NCI-H1930 (cell line): ENCODE measurements around the gene SHCBP1.
A peak's percentile ranks its signal among the peaks of the same experiment; 100 is the strongest.
"Not testable (repeated sequence)": the region's sequence is repeated elsewhere in the genome, so short reads cannot be mapped to it uniquely, and the experiment has no call there.

Source experiments
- DNase-seq, 2 experiments: peaks; one replicate each; lab custom pipeline; 2025; lab: John Stamatoyannopoulos, UW

Gene SHCBP1, protein sequence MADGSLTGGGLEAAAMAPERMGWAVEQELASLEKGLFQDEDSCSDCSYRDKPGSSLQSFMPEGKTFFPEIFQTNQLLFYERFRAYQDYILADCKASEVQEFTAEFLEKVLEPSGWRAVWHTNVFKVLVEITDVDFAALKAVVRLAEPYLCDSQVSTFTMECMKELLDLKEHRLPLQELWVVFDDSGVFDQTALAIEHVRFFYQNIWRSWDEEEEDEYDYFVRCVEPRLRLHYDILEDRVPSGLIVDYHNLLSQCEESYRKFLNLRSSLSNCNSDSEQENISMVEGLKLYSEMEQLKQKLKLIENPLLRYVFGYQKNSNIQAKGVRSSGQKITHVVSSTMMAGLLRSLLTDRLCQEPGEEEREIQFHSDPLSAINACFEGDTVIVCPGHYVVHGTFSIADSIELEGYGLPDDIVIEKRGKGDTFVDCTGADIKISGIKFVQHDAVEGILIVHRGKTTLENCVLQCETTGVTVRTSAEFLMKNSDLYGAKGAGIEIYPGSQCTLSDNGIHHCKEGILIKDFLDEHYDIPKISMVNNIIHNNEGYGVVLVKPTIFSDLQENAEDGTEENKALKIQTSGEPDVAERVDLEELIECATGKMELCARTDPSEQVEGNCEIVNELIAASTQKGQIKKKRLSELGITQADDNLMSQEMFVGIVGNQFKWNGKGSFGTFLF

DNA sequence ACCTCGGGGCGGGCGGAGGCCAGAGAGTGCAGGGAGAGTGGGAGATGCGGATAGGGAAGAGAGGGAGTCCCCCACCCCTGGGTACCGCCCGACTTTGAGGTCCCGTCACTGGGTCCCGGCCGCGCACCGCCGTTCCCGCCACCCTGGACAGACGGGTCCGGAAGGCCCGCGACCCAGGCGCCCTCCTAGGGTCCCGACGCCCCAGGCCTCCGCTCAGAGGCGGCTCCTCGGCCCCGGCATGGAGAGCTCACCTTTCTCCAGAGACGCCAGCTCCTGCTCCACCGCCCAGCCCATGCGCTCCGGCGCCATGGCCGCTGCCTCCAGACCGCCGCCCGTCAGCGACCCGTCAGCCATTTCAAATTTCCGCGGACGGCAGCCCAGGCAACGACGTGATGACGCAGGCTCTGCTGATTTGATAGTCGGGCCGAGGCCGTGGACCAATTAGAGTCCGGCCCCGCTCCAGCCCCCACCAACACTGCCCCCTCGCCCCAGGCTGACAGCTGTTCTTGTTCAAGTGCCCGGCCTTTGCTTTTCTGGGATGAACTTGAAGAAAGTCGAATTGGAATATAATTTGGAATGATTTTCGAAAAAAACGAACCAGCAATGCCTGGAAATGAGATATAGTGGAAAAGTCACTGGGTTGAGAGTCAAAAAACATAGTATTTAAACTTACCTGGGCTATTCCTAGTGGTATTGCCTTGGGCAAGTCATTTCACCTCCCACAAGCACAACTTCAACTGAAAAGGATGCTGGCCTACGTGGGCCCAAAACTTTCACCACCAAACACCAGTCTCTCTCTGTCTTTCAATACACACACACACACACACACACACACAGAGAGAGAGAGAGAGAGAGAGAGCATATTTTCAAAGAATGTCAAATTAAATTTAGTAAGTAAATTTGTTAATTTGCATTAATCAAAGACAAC is at the start of gene SHCBP1:
SHCBP1 (minus strand) TSS at position 374 of the 928 bp plus-strand sequence; CDS start at position 354, 20 bp downstream.
- DNase-seq = peak; percentile 49 to 65

DNA sequence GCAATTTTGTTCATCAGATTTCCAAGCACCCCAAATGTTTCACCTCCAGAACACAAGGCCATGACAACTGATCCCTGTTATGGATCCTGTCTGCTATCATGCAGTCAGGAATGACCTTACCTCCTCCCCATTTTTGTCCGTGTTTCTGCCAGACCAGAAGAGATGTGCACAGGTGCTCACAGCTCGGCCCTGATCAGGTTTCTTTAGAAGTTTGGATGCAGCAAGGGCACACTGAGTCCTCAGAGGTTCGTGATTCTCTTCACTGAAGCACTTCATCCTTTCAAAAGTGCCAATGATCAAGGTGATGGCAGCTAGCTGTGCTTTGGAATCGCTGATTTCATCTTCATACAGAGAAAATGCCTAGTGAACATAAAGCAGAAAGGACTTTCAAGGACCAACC is 40.9 kb upstream of the SHCBP1 start:
- no peak for DNase-seq

DNA sequence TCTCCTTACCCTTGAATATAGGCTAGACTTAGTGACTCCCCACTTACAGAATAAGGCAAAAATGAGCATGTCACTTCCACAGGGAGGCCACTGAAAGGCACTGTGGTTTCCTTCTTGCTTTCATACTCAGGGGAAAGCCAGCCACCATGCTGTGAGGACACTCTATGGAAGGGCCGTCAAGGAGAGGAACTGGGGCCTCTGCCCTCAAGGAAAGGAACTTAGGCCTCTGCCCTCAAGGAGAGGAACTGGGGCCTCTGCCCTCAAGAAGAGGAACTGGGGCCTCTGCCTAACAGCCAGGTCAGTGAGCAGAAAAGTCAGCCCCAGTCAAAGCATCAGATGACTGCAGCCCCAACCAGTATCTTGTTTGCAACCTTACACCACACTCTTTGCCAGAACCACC is 37.7 kb upstream of the SHCBP1 start:
- no peak for DNase-seq

DNA sequence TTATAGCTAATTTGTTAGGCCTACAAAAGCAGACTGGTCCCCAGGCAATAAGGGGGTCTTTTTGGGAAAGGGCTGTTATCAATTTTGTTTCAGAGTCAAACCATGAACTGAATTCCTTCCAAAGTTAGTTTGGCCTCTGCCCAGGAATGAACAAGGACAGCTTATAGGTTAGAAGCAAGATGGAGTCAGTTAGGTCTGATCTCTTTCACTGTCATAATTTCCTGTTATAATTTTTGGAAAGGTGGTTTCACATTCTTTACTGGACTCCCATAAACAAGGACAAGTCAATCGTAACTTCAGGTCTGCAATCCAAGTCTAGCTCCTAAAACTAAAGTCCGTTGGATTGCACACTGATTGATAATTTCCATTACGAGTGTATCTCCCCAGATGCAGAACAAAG is 30.1 kb upstream of the SHCBP1 start:
- no peak for DNase-seq

DNA sequence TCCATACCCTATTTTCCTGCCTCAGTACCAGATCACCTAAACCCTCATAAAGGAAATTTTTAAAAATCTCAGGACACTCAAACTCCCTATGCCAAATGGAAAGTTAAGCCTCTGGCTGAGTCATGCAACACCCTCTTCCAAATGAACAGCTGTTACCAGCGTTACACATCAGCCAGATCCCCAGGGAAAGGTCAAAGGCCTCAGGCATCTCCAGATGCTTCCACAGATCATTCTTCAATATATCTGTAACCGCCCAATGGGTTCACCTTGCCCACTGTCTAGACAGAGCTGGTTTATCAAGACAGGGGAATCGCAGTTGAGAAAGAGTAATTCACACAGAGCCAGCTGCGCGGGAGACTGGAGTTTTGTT is 29.1 kb upstream of the SHCBP1 start:
- DNase-seq = no peak

DNA sequence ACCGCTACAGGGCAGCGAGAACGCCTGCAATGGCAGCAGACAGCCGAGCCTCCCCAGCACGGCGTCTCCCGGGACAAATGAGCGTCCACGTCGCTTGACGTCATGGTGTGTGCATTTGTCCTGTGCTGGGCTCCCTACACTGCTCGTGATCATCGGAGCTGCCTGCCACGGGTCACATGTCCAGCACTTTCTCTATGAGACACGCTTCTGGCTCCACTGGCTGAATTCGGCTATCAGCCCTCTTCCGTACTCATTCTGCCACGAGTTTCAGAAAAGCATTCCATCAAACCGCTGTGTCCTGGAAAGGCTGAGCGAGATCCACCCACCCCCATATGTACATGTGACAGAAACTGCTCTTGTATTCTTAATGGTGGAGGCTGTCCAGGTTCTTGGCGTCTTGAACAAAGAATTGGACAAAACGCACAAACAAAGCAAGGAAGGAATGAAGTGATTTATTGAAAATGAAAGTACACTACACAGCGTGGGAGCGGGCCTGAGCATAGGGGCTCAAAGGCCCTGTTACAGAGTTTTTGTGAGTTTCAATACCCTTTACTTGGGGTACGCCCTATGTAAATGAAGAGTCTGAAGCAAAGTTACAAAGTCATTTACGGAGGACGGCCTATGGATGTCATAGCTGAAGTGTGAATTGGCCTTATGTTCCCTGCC is 28.5 kb upstream of the SHCBP1 start:
- no peak for DNase-seq

DNA sequence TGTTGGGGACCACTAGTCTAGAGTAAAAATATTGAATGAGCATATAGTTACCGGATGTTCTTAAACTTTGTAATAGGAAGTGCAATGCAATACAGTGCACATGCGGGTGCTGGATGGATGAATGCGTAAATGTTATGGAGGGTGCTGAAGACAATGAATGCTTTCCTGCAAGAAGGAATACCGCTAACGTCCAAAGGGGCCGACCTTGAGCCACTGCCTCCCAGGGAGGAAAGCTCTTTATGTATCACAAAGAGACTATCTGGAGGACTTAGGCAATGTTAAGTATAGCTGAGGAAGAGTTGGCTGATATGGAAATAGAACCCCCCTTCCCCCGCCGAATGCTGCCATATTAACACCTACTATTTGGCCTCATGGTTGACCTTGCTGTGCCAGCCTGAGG is 27.5 kb upstream of the SHCBP1 start:
- no peak for DNase-seq

DNA sequence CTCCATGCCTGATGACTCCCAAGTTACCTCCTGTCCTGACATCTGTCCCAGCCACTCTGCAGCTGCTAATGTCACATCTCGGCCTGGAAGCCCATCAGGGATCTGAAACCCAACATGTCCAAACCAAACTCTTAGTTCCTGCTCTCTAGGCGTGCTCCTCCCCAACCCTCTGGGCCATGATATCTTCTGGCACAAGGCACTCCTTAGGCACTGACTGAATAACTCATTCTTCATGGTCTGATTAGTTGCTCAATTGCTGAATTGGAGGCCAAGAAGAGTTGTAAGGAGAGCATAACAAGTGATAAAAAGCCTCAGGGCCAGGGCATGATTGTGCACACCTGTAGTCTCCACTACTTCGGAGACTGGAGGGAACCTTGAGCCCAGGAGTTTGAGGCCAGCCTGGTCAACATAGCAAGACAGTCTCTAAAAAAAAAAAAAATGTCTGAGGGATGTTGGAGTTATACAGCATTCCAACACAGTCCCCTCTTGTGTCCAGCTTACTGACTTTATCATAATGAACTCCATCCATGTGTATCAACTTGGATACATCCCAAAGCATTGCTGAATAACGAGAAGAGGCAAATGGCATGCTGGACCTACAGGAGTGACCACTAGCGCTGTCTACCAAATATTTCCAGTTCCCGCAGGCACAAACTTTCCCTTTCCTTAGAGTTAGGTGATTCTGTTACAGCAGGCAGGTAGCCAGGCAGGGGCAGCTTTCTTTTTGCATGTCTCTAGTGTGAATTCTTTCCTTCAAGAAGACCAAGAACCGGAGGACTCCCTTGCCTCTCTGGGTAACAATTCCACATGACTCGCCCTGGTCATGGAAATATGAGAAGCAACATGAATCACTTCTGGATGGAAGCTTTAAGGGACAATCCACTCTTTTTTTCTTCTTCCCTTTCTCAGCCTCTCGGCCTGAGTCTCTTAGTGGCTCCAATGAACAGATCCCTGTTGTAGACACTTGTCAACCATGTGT is 18.1 kb upstream of the SHCBP1 start:
- DNase-seq = no peak

DNA sequence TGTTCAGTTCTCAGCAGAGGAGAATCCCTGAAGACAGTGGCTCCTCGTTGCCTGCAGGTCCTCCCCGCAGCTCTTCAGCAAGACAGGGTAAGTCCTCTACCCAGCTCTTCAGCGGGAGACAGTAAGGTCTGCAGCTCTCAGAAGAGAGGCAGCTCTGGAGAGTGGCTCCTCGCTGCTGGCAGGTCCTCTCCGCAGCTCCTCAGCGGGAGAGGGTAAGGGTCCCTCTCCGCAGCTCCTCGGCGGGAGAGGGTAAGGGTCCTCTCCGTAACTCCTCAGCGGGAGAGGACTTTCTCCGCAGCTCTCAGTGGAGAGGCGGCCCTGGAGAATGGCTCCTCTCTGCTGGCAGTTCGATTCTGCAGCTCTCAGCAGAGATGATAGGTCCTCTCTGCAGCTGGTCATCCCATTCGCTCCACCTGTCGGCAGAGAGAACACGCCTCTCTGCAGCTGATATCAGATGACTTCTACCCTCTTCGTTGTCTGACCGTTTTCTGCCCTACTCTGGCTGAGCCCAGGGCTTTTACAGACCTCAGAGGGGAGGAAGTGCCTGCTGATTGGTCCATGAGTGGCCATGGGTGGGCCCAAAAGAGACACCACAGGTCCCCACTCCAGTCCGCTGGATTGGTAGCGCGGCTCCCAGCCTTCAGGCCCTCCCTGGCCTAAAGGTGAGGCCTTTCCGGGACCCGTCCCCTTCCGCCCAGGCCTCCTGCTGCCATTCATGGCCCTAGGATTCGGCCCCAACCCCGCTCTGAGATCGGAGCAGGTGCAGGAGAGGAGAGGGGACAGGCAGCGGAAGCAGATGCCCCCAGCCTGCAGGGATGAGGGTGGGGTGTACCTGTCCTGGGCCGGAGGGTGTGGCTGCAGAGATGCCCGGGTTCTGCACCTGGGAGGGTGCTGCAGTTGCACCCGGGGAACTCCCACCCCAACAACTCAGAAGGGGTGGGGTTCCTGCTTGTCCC is 11.9 kb upstream of the SHCBP1 start:
- DNase-seq = no peak

DNA sequence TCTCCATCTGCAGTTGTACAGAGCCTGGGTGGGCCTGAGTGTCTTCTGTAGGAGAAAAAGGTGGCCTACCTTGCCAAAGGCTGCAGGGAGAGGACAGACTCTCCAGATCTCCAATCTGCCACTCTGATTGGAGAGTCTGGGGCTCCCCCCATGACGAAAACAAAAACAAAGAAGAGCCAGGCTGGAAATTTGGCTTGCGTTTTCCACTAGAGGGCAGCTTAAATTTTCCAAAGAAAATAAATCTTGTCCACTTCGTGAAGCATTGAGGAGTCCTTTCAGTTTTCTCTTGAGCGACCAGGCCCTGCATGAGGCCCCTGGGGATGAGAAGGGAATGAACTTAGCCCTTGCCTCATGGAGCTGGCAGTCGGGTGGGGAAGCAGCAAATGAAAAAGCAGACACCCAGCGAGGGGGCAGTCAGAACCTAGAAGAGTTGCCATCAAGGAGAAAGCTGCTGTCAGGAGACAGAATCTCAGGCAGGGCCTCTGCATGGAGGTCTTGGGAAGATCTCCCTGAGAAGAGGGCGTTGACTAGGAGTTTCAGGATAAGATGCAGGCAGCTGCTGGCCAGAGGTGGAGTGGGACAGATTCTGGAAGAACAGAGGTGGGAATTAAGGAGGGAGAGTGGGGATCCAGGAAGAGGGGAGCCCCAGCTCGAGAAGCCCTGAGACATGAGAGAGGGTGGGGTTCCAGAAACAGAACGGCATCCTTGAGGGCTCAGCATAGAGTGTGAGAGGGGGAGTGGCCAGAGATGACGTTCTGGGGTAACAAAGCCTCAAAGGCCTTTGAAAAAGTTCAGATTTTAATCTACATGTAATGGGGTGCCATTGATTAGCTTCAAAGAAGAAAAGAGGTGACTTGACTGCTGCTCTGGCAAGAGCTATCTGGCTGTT is 8.4 kb upstream of the SHCBP1 start:
- DNase-seq = no peak

DNA sequence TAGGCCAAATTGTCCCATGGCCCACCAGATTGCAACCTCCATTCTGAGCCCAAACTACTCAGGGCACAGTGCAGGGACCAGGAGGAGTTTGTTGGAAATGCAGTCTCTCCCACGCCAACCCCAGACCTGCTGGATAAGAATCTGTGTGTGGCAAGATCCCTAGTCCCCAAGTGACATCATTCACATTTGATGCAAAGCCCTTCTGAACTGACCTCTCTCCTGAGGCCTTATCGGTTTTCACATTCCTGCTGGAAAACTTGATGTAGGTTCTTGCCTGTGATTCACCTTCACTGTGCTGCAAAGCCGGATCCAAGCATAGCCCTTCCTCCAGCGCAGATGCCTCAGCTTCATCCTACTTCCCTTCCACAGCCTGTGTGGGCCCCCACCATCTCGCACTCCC is 6.6 kb upstream of the SHCBP1 start:
- DNase-seq = no peak

DNA sequence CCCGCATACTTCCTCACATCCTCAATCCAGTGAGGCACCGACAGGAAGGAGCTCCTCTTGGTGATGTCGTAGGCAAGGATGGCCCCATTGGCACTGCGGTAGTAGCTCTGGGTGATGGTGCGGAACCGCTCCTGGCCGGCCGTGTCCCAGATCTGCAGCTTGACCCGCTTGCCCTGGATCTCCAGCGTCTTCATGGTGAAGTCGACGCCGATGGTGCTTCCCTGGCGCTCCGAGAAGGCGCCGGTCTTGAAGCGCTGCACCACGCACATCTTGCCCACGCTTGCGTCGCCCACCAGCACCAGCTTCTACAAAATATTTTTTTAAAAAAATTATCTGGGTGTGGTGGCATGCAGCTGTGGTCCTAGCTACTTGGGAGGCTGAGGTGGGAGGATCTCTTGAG is 5.5 kb upstream of the SHCBP1 start:
- DNase-seq = not testable (repeated sequence)

DNA sequence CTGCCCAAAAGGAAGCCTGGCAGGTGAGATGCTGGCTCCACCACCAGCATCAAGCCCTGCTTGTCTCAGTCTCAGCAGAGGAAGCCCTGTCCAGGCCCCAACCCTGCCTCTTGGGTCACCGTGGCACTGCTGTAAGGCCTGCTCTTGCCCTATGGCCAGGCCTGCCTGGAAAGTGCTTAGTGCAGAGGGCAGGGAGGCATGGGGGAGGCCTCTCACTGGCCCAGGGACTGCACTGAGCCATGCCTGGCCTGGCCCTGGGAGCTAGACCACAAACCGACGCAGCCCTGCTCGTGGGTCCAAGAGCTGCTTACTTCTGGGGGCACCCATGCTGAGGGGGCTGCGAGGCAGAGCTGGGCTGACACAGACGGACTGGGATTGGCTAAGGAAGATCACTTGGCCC is 3.7 kb upstream of the SHCBP1 start:
- DNase-seq = not testable (repeated sequence)

DNA sequence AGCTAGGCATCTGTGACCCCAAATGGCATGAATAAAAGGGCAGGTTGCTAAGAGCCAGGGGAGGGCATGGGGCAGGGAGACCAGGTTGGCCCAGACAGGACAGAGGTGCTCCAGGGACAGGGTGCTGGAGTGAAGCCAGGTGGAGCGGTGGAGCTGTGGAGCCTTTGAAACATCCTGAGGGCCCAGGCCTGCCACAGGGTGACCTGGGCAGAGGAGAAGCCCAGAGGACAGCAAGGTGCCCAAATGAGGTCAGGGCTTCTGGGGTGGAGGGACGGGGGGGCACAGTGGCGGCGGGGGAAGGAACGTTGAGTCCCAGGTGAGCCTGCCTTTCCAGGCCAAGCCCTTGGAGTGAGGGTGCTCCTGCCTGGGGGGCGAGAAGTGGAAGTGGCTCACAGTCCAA is 2.5 kb upstream of the SHCBP1 start:
- not testable (repeated sequence) for DNase-seq

DNA sequence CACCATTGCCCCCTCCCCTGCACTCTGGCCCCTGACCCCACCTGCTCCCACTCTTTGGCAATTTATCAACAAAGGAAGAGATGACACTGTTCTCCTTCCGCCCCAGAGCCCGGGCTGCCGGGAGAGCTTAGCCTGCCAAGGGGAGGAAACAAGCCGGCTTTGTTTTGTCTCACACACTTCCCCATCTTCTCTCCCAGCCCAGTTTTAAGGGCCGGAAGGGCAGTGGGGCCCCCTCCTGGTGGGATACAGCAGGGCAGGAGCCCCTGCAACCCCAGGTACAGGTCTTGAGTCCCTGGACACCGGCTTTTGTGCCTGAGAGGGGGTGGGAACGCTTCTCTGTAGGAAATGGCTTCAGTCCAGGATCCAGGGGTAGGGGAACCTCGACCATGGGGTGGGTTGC is 2.1 kb upstream of the SHCBP1 start:
- not testable (repeated sequence) for DNase-seq

DNA sequence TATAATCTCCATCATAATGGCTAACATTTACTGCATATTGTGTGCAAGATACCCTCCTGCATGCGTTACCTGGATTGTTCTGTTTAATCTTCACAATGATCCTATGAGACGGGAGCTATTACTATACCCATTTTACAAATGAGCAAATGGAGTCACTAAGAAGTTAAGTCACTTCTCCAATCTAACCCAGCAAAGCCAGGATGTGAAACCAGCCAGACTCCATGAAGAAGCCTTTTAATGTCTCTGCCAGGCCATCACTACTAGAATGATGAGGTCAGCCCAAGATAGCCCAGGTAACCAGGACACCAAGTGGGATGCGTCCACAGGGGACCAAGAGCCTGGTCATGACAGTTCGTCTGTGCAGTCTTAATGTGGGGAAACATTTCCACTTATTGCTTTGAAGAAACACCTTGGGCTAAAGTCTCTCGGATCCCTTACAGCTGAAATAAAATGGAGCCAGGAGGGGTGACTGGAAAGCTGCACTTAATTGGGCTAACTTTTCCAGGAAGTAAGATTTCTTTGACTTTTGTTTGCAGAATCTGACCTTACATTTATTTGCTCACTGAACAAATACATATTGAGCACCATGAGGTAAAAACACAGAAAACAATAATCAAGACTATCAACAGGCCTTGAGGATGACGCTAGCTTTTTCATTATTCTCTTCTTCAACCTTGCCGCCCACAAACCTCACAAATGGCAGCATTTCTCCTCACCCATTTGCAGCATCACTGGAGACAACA is 926 bp upstream of the SHCBP1 start:
- DNase-seq = no peak

DNA sequence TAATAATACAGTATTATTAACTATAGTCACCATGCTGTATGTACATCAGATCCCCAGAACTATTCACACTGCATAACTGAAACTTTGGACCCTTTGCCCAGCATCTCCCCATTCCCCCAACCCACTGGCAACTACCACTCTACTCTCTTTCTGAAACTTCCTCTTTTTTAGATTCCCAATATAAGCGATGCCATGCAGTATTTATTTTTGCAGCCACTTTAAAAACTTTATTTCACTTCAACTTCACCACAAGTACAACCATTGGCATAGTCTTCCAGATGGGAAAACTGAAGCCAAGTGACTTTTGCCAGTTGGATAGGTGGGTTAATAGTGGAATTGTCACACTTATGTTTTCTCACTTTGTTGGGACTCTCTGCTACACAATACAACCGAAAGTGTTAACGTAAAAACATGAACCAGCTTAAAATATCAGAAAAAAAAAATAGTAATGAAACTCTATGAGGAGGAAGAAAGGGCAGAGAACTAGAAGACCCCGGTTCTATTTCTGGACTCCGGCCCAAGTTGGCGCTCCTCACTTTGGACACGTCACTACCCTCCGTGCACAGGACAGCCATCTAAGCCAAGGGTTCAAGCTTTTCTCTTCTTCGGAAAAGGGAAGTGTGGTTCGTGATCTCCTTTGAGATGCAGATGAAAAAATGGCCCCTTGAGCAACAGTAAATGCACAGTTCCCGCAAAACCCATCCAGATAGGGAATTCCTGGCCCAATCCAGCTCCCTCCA is 743 bp downstream of the SHCBP1 start:
- no peak for DNase-seq
